DMS53 treated with DMSO at 0.1 percent for 48 hours (cell line): ENCODE results near the gene ITPRIPL2.

Source experiments
- DNase-seq: peaks from one replicate; lab custom pipeline; 2025; ENCODE audit not compliant: unreplicated experiment; lab: John Stamatoyannopoulos, UW

The ITPRIPL2 gene

DNA sequence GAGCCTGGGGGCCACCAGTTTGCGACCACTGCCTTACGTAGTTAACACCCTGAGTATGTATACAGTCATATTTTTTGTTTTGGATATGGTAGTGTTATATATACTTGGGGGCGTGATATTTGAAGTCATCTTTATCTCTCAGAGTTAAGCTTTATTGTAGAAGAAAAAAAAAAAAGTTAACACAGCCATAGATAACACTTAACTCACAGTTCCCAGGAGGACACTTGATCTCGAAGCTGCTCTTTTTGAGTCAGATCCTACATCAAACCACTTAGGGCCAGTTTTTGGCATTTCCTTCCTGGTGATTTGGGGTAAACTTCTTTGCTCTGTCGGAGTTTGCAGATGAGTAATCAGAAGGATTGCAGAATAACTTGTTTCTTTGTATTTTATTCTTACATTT is 5.8 kb downstream of the ITPRIPL2 start:
- DNase-seq = no peak

DNA sequence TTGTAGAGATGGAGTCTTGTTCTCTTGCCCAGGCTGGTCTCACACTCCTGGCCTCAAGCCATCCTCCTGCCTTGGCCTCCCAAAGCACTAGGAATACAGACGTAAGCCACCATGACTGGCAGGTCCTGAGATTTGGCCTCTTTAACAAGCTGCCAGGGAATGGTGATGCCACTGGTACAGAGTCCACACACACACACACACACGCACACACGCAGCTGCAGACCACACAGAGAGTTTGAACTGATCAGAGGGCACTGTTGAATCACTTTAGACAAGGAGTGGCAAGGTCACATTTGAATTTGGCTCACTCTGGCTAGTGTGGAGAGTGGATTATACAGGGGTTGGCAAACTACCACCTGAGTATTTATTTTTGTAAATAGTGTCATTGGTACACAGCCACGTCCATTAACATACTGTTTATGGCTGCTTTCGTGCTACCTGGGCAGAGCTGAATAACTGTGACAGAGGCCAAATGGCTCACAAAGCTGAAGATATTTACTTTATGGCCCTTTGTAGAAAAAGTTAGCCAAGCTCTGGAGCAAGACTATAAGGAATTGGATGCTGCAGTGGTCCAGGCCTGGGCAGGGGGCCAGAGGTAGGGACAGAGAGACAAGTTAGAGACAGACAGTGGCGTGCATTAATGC is 9.9 kb downstream of the ITPRIPL2 start:
- DNase-seq = no peak

DNA sequence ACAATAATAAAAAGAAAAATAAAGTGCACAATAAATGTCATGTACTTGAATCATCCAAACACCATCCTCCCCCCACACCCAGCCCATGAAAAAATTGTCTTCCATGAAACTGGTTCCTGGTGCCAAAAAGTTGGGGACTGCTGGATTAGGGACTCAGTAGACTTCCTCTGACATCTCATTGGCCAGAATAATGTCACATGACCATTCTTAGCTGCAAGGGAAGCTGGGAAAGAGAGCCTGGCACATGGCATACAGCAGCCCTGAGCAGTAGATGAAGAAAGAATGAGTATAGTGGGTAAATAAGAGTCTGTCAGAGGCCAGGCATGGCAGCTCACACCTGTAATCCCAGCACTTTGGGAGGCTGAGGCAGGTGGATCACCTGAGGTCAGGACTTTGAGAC is 12.5 kb downstream of the ITPRIPL2 start:
- DNase-seq = no peak

DNA sequence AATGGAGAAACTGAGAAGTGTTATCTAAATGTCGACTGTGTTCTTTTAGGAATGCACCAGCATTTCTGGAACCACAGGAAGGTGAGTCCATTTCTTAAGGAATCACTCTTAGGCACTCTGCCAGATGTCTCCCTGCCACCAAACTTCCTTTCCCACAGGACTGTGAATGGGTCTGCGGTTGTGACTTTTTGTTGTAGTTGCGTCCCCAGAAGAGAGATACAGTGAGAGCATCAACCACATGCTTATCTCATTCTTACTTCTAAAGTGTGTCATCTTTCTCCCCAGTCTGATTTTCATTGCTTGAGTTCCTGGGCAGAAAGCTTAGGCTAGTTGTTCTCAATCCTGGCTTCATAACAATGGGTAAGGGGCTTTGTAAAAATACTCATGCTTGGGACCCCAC is 13.4 kb downstream of the ITPRIPL2 start:
- DNase-seq = no peak

DNA sequence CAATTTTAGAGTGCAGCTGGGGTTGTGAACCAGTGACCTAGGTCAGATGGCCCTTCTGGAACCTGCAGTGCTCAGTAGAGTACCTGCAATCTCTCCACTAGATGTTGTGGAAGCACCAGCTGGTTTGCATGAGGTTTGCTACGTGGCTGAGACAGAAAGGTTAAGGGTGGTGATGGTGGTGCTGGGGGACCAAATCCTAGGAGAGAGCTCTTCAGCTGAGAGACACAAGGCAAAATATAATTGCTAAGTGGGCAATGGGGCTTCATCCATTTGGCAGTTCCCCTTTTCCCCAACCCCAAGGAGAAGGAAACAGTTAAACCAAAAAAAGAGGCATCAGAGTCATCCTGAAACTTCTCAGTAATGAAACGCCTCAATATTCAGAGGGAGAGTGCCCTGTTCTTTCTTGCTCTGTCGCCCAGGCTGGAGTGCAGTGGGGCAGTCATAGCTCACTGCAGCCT is 13.9 kb downstream of the ITPRIPL2 start:
- no peak for DNase-seq

DNA sequence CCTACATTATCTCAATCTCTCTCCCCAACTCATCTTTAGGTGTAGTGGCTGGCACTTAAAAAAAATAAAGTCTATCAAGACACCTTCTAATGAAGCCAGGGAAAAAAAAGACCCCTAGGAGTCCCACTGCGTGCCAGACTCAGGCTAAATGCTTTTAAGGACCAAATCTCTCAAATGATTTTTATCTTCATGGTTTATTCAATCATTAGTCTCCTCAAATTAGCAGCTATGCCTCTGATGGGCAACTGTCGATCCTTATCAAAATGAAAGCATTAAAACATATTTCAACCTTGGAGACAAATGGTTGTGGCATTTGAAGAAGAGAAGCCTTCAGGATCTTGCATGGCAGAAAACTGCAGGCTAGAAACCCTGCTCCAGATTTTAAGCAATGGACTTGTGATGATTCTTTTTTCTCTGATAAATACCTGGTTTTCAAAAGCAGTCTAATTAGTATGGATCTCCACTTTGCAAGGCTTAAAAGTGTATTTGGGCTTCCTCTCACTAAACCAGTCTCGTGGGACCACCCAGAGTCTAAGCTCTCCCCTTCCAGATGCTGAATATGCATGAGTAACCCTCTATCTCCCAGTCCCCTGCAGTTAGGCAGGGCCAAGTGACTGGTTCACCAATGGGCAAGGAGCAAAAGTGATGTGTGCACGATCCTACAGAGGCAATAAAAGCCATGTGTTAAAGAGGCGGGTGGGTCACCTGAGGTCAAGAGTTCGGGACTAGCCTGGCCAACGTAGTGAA is 14.9 kb downstream of the ITPRIPL2 start:
- DNase-seq = no peak

DNA sequence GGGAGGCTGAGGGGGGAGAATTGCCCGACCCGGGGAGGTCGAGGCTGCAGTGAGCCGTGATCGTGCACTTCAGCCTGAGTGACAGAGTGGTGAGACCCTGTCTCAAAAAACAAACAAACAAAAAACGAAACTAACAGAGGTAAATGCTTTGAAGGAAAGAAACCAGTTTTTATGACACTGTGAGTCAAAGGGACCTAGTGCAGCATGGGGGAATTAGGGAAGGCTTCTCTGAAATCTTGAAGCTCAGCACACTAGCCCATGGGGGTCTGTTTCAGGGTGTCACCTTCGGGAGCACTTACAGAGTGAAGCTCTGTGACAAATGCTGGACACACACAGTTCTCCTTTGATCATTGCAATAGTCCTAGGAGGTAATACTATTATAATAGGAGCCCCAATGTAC is 16.6 kb downstream of the ITPRIPL2 start:
- DNase-seq = no peak

- no peak for DNase-seq
Observed at GRCh38 chr16:19130852-19131824, 17.4 kb downstream of the ITPRIPL2 start.

- DNase-seq = no peak
Observed at GRCh38 chr16:19131825-19132218, 18.1 kb downstream of the ITPRIPL2 start.

- no peak for DNase-seq
Observed at GRCh38 chr16:19132255-19132654, 18.5 kb downstream of the ITPRIPL2 start.

GRCh38 chr16:19132898-19133297 is 19.1 kb downstream of the ITPRIPL2 start:
- no peak for DNase-seq

GRCh38 chr16:19133600-19133999 is 19.8 kb downstream of the ITPRIPL2 start:
- DNase-seq = no peak

GRCh38 chr16:19135201-19135842 is 21.6 kb downstream of the ITPRIPL2 start:
- no peak for DNase-seq

- peak; percentile 6 for DNase-seq
Observed at GRCh38 chr16:19135896-19136438, 22.2 kb downstream of the ITPRIPL2 start.

DNA sequence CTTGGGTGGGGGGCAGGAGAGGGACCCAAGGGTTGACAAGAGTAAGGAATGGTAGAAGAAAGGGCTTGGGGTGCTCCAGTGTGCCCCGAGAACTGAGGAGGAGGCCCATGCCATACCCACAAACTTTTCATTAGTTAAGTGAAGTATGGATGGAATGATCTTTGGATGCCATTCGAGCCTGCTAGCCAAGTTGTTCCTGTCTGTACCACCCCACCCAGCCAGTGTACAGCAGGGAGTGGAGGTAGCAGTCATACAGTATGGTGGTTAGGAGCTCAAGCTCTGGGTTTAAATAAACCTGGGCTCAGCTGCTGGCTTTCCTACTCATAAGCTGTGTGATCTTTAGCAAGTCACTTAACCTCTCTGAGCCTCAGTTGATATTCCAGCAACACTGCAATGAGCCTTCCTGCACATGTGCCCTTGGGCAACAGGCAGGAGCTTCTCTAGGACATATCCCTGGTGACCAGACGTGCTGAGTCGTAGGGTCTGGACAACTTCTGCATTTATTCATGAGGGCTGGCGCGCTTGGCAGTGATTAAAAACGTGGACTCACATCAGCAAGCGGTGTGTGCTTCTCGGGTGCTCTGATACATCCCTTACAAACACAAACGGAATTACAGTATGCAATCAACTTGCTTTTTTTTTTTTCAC is 22.9 kb downstream of the ITPRIPL2 start:
- DNase-seq = no peak

GRCh38 chr16:19137201-19138128 is 23.7 kb downstream of the ITPRIPL2 start:
- no peak for DNase-seq

DNA sequence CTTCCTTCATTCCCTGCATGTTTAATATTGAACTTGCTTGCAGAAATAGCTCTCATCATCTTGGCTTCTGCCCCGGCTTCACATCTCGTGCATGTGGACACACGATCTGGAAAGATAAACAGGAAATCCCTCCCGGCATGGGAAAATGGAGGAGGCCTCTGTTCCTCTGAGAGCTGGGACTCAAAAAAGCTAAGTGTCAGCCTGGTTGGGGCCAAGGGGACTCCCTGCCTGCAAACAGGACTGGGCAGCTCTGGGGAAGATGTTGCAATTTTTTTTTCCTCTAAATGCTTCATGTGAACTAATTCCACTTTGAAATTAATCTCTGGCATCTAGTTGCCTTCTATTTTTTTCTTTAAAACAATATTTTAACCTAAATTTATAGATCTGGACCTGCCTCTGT is 24.8 kb downstream of the ITPRIPL2 start:
- DNase-seq = peak; percentile 62

- no peak for DNase-seq
Observed at GRCh38 chr16:19139436-19140091, 25.8 kb downstream of the ITPRIPL2 start.

- DNase-seq = no peak
Observed at GRCh38 chr16:19140396-19140795, 26.6 kb downstream of the ITPRIPL2 start.
